ENCODE measurements around the gene BTBD2. TPM values are rescaled to one million over a fixed set of nuclear protein-coding genes. Genes with fewer than 3 reads are reported as not detected.

The BTBD2 gene
- total and polyA plus RNA-seq, 2 of the 8 experiments (the other 6 are each of a cell fraction or from before 2014, with no cell fraction given): 91.7 to 92.3 TPM

- H3K9ac ChIP-seq (replicated peaks in 1 of 4; ENCODE audit: extremely low read depth in 1 of 4, low read depth in 3 of 4, low read length in 3 of 4): no peak overlapping the region
- peak in 1 of 2 experiments; percentile 43 for DNase-seq (ENCODE audit: low read depth in 1 of 2, low spot score in 2 of 2)
- H2BK12ac ChIP-seq (ENCODE audit: low read depth, low read length): no peak overlapping the region
- H2BK20ac ChIP-seq (ENCODE audit: low read length): no peak overlapping the region
- POLR2A ChIA-PET (ENCODE audit: partially characterized antibody): interaction anchor here (2.1 to 27.5 kb wide), 3 partner anchors 5 to 14 kb away, joined by 7 to 524 read pairs (median 524); partner anchors contain the start of gene MKNK2
- H3K27ac ChIP-seq (ENCODE audit: low read depth, low read length): no peak overlapping the region; the same call in 1 of the 2 replicates
- H4K91ac ChIP-seq (replicated peaks; ENCODE audit: insufficient read length, low read length): no peak overlapping the region
- H3K4me2 ChIP-seq (ENCODE audit: insufficient read depth in 1 of 2, low read depth in 2 of 2, low read length in 2 of 2): no peak overlapping the region
- H3K56ac ChIP-seq (replicated peaks; ENCODE audit: insufficient read length, low read depth, low read length): no peak overlapping the region
- H2AK5ac ChIP-seq (ENCODE audit: low read depth, low read length): no peak overlapping the region
- H2BK5ac ChIP-seq (ENCODE audit: low read depth, low read length): no peak overlapping the region; the same call in 1 of the 2 replicates
- H3K36me3 ChIP-seq (ENCODE audit: control insufficient read depth in 2 of 4, insufficient read depth in 4 of 4, low read length in 3 of 4): peaks cover 6 to 25% (median 17%) of the 10 kb centered on the region in 4 experiments
- CTCF ChIA-PET (ENCODE audit: partially characterized antibody): no interaction called here
- H2AFZ ChIP-seq (ENCODE audit: low read length): no peak overlapping the region
- no peak overlapping the region for H3K14ac ChIP-seq (ENCODE audit: insufficient read length)
- no peak overlapping the region for H2BK120ac ChIP-seq (replicated peaks; ENCODE audit: low read depth, low read length)
- no peak overlapping the region for H3K4ac ChIP-seq (replicated peaks; ENCODE audit: insufficient read length, low read depth, low read length)
- H3K23me2 ChIP-seq (ENCODE audit: low read depth, low read length): peaks cover 4% of the 10 kb centered on the region; the same call in 1 of the 2 replicates
- H3K79me1 ChIP-seq (ENCODE audit: low read depth, low read length): peaks cover 23% of the 10 kb centered on the region
- H4K20me1 ChIP-seq (replicated peaks in 1 of 2; ENCODE audit: control insufficient read depth in 1 of 2, insufficient read depth in 2 of 2, low read length in 2 of 2): peaks cover 23 to 55% of the 10 kb centered on the region in 2 experiments
- H3K18ac ChIP-seq (ENCODE audit: extremely low read depth, low read length): no peak overlapping the region
- 0 out of 2 replicates have a peak overlapping the region, but pooled peaks have one; percentile 20 for H4K8ac ChIP-seq (ENCODE audit: extremely low read depth, insufficient read depth, low read length)
- TF ChIP-seq HDAC6 (IDR thresholded peaks at IDR 0.05; ENCODE audit: low read depth, low read length) (no peak), NANOG (IDR thresholded peaks at IDR 0.05; ENCODE audit: insufficient read depth, low read depth, low read length, poor library complexity, severe bottlenecking) (no peak), KDM1A (IDR thresholded peaks at IDR 0.05; ENCODE audit: borderline replicate concordance, low read length) (no peak), BRCA1 (IDR thresholded peaks at IDR 0.05; ENCODE audit: low read depth, low read length) (no peak), POU5F1 (IDR thresholded peaks at IDR 0.05; ENCODE audit: low read depth, low read length) (no peak), HDAC2 (IDR thresholded peaks at IDR 0.05; ENCODE audit: borderline replicate concordance in 1 of 2, low read depth in 2 of 2, low read length in 2 of 2) (no peak), MAFK (IDR thresholded peaks at IDR 0.05; ENCODE audit: low read depth, low read length) (no peak), EZH2 (IDR thresholded peaks at IDR 0.05; ENCODE audit: low read depth, low read length, severe bottlenecking) (no peak)
- H2BK15ac ChIP-seq (ENCODE audit: low read length): no peak overlapping the region
- no peak overlapping the region for H3K23ac ChIP-seq (ENCODE audit: insufficient read length)
- FAIRE-seq: no peak
- 88% methylated on average over 14 of the region's 14 CpGs; no CpG with 5 or more reads in 1 of the 2 experiments for WGBS, 2 experiments (ENCODE audit: extremely low coverage in 1 of 2, insufficient coverage in 1 of 2, insufficient read length in 1 of 2, insufficient replicate concordance in 2 of 2, low coverage in 1 of 2, low lambda C conversion rate in 2 of 2, missing lambda C conversion rate in 1 of 2)
- no peaks in the 10 kb centered on the region for H3K9me3 ChIP-seq (ENCODE audit: insufficient read depth in 2 of 2, low read depth in 1 of 2, low read length in 1 of 2)
- H3K4me3 ChIP-seq (ENCODE audit: extremely low read depth in 1 of 4, insufficient read depth in 2 of 4, low read depth in 3 of 4, low read length in 4 of 4): no peak overlapping the region
- H3K4me1 ChIP-seq (replicated peaks in 1 of 4; ENCODE audit: control insufficient read depth in 3 of 4, insufficient read depth in 4 of 4, low read length in 3 of 4): peaks cover 0 to 31% (median 21%) of the 10 kb centered on the region in 4 experiments; a peak in 5 of 7 replicates
- H3K79me2 ChIP-seq (ENCODE audit: control insufficient read depth in 1 of 2, insufficient read depth in 2 of 2, low read length in 2 of 2): peaks cover 9 to 31% of the 10 kb centered on the region in 2 experiments; a peak in 2 of 4 replicates
- no peaks in the 10 kb centered on the region for H3K27me3 ChIP-seq (replicated peaks in 1 of 4; ENCODE audit: control insufficient read depth in 3 of 4, extremely low read depth in 1 of 4, insufficient read depth in 3 of 4, low read length in 3 of 4)
- no peak overlapping the region for H4K5ac ChIP-seq (ENCODE audit: insufficient read length, low read depth, low read length)
These were observed 30.1 kb upstream of the BTBD2 start for GRCh38 chr19:2045501-2046045.
